GM12878 (cell line): ENCODE results near the gene PCED1B. TPM values are rescaled to one million over a fixed set of nuclear protein-coding genes. Genes with fewer than 3 reads are reported as not detected.
A peak's percentile ranks its signal among the peaks of the same experiment; 100 is the strongest.

ENCODE experiments used
- ATAC-seq: fragments of 200-7000 bp; cut with Tn5 transposase; 3 replicates; pipeline ENCODE4 v1.9.1; 2020; ENCODE audit warnings: mild to moderate bottlenecking, moderate library complexity
- BruUV-seq: library from RNA; stranded (reverse); fragments of 400-500 nt; replicated peaks from 2 replicates; lab custom pipeline; 2021; lab: Mats Ljungman, UMichigan
- CTCF ChIA-PET: fragments of 300-600 bp; sonication (Branson Sonifier 250); formaldehyde crosslinking; extraction: SDS; loops from one replicate; lab custom pipeline; 2021; ENCODE audit warnings: inconsistent platforms; lab: Yijun Ruan, JAX
- POLR2A ChIA-PET: fragments of 350-600 bp; formaldehyde crosslinking; extraction: SDS; loops from one replicate; lab custom pipeline; 2021; ENCODE audit warnings: inconsistent platforms; lab: Charles Lee
- RAD21 ChIA-PET: fragments of 300-600 bp; sonication (Branson Sonifier 250); formaldehyde crosslinking; loops from one replicate; lab custom pipeline; 2023; ENCODE audit warnings: antibody characterized with exemption; ENCODE audit not compliant: unreplicated experiment; lab: Charles Lee
- SMC1A ChIA-PET: fragments of 300-600 bp; sonication (Branson Sonifier 250); formaldehyde crosslinking; loops from one replicate; lab custom pipeline; 2023; ENCODE audit not compliant: unreplicated experiment, uncharacterized antibody; lab: Charles Lee
- DNase-seq: peaks from one replicate; pipeline ENCODE4 v3.0.0-alpha.2; 2011; ENCODE audit warnings: low read depth, low spot score
- FAIRE-seq: peaks from 3 replicates; lab custom pipeline; 2011; peaks lifted over from hg19 to GRCh38; lab: Jason Lieb, UNC
- H2AFZ ChIP-seq: 2 replicates; pipeline ENCODE4 v1.6.0; 2011; ENCODE audit warnings: low read depth, low read length, control low read depth; ENCODE audit not compliant: control insufficient read depth
- H3K27ac ChIP-seq: 2 replicates; pipeline ENCODE4 v1.5.1; 2011; ENCODE audit warnings: control low read depth; ENCODE audit not compliant: control insufficient read depth, insufficient read depth
- H3K27me3 ChIP-seq, 2 experiments: replicated peaks in 1 of 2; 2 replicates each; pipeline versions ENCODE4 v1.6.0 to v1.6.1; 2011; ENCODE audit warnings: low read length in 1 of 2; ENCODE audit not compliant: control insufficient read depth in 2 of 2, insufficient read depth in 2 of 2
- H3K36me3 ChIP-seq, 2 experiments: 2 replicates each; pipeline ENCODE4 v1.5.1; 2011; ENCODE audit warnings: low read length in 1 of 2; ENCODE audit not compliant: control insufficient read depth in 2 of 2, insufficient read depth in 2 of 2
- H3K4me1 ChIP-seq: 2 replicates; pipeline ENCODE4 v1.6.1; 2011; ENCODE audit warnings: mild to moderate bottlenecking, low read length, moderate library complexity, mixed read lengths; ENCODE audit not compliant: control insufficient read depth, insufficient read depth
- H3K4me2 ChIP-seq: 2 replicates; pipeline ENCODE4 v1.6.0; 2011; ENCODE audit warnings: control low read depth; ENCODE audit not compliant: control insufficient read depth, insufficient read depth
- H3K4me3 ChIP-seq: fragments of 200-600 bp; sonication (generic); 2 replicates; pipeline ENCODE4 v1.5.1; 2016
- H3K79me2 ChIP-seq: 2 replicates; pipeline ENCODE4 v1.6.0; 2011; ENCODE audit warnings: low read length; ENCODE audit not compliant: control insufficient read depth, insufficient read depth
- H3K9ac ChIP-seq: 2 replicates; pipeline ENCODE4 v1.8.0; 2011; ENCODE audit warnings: low read length, control low read depth, mixed read lengths; ENCODE audit not compliant: control insufficient read depth, insufficient read depth
- H3K9me3 ChIP-seq: replicated peaks from 3 replicates; pipeline ENCODE4 v1.5.1; 2011; ENCODE audit warnings: mild to moderate bottlenecking, low read length; ENCODE audit not compliant: control insufficient read depth, insufficient read depth
- H4K20me1 ChIP-seq: 2 replicates; pipeline ENCODE4 v1.6.0; 2011; ENCODE audit not compliant: control insufficient read depth, insufficient read depth
- CREM ChIP-seq: IDR thresholded peaks from 2 replicates; pipeline ENCODE4 v1.6.1; 2014; ENCODE audit warnings: antibody characterized with exemption, low read depth
- HDGF ChIP-seq: fragments of 450-650 bp; IDR thresholded peaks from 2 replicates; pipeline ENCODE4 v1.6.1; 2016; ENCODE audit warnings: antibody characterized with exemption
- KAT2A ChIP-seq: conservative IDR thresholded peaks from 2 replicates; pipeline ENCODE4 v1.6.1; 2011; ENCODE audit warnings: low read depth, low read length; ENCODE audit not compliant: control insufficient read depth
- MAX ChIP-seq: IDR thresholded peaks from 2 replicates; pipeline ENCODE4 v1.6.1; 2012; ENCODE audit warnings: low read depth, low read length, improper control_type of control experiment
- NFIC ChIP-seq: IDR thresholded peaks from 2 replicates; pipeline ENCODE4 v1.6.1; 2012; ENCODE audit warnings: low read depth, mild to moderate bottlenecking, inconsistent platforms, low read length, moderate library complexity
- PKNOX1 ChIP-seq: fragments of 450-650 bp; IDR thresholded peaks from 2 replicates; pipeline ENCODE4 v1.6.1; 2016; ENCODE audit warnings: mild to moderate bottlenecking
- POU2F2 ChIP-seq: IDR thresholded peaks from 3 replicates; pipeline ENCODE4 v1.6.1; 2011; ENCODE audit warnings: low read depth, mild to moderate bottlenecking, low read length, borderline replicate concordance
- RUNX3 ChIP-seq: IDR thresholded peaks from 2 replicates; pipeline ENCODE4 v1.6.1; 2012; ENCODE audit warnings: low read length, inconsistent platforms
- SMARCA5 ChIP-seq: fragments of 450-650 bp; IDR thresholded peaks from 2 replicates; pipeline ENCODE4 v1.6.1; 2017; ENCODE audit warnings: mild to moderate bottlenecking
- SMC3 ChIP-seq: IDR thresholded peaks from 2 replicates; pipeline ENCODE4 v1.6.1; 2011; ENCODE audit warnings: low read length, improper control_type of control experiment, borderline replicate concordance
- WGBS: methylation state at CpG from one replicate; pipeline ENCODE4 v1.1.6; 2016; ENCODE audit warnings: low lambda C conversion rate; ENCODE audit not compliant: insufficient replicate concordance, insufficient coverage; ENCODE audit errors: missing lambda C conversion rate; 5-methylcytosine and 5-hydroxymethylcytosine counted together
- in situ Hi-C: fragments of 300-500 bp; cut with MboI; formaldehyde crosslinking; loops from 9 replicates; pipeline ENCODE4 v1.14.3; 2018; ENCODE audit warnings: mixed read lengths
- intact Hi-C: fragments of 100-400 bp; cut with micrococcal nuclease; formaldehyde crosslinking; loops from one replicate; pipeline ENCODE4 v1.14.2; 2022; ENCODE audit not compliant: unreplicated experiment
- polyA plus RNA-seq, 11 experiments: library from polyadenylated mRNA; depleted of rRNA in 4 of 11; unstranded in 6 of 11; stranded (reverse) in 5 of 11; fragments of >200 nt; fragmentation: Nextera tagmentation in 4 of 11; fragmentation: Illumina TruSeq in 1 of 11; extraction: Ambion mirVana in 4 of 11; extraction: Trizol in 1 of 11; gene quantifications; 1 replicate in 1 of 11; 2 replicates in 10 of 11; pipeline versions ENCODE4 v1.2.1 to v1.2.3, GENCODE V29; 2011 to 2016; ENCODE audit warnings: inconsistent platforms in 2 of 11, missing spikeins in 2 of 11, low read depth in 1 of 11
- total RNA-seq, 4 experiments: library from RNA; depleted of rRNA in 3 of 4; stranded (reverse); fragments of >200 nt in 3 of 4; fragmentation: Illumina TruSeq in 1 of 4; extraction: Trizol in 1 of 4; gene quantifications; 2 replicates each; pipeline versions ENCODE4 v1.2.1 to v1.2.3, GENCODE V29; 2013 to 2021
- TF ChIP-seq, protein P1 (sequence below): fragments of 450-650 bp; IDR thresholded peaks from 2 replicates; pipeline ENCODE4 v1.6.1; 2017; ENCODE audit warnings: mild to moderate bottlenecking, moderate library complexity
- TF ChIP-seq, protein P2 (sequence below): fragments of 450-650 bp; IDR thresholded peaks from 2 replicates; pipeline ENCODE4 v1.6.1; 2017; ENCODE audit warnings: borderline replicate concordance
- TF ChIP-seq, protein P3 (sequence below): IDR thresholded peaks from 2 replicates; pipeline ENCODE4 v1.6.1; 2012; ENCODE audit warnings: low read depth, low read length, improper control_type of control experiment

The PCED1B gene
- total and polyA plus RNA-seq, 10 of the 15 experiments (the other 5 are each of a cell fraction or from before 2014, with no cell fraction given), result 0.80 to 8.8 (median 3.0) TPM

GRCh38 chr12:47079468-47079980, at the start of gene PCED1B, which contains the start of gene AMIGO2 (continued):
- TF ChIP-seq PKNOX1 (0 out of 2 replicates have a peak, but pooled peaks have one; percentile 11), KAT2A (no peak), NFIC (no peak), SMC3 (peak; percentile 42; the same call in 1 of the 2 replicates), POU2F2 (no peak)

- no TSS peak for BruUV-seq
- in situ Hi-C loops, result loop anchor here (5.0 to 10.0 kb wide), 2 partner anchors 277 to 655 kb away; no protein-coding TSS in a partner anchor
- TF ChIP-seq, protein P1, sequence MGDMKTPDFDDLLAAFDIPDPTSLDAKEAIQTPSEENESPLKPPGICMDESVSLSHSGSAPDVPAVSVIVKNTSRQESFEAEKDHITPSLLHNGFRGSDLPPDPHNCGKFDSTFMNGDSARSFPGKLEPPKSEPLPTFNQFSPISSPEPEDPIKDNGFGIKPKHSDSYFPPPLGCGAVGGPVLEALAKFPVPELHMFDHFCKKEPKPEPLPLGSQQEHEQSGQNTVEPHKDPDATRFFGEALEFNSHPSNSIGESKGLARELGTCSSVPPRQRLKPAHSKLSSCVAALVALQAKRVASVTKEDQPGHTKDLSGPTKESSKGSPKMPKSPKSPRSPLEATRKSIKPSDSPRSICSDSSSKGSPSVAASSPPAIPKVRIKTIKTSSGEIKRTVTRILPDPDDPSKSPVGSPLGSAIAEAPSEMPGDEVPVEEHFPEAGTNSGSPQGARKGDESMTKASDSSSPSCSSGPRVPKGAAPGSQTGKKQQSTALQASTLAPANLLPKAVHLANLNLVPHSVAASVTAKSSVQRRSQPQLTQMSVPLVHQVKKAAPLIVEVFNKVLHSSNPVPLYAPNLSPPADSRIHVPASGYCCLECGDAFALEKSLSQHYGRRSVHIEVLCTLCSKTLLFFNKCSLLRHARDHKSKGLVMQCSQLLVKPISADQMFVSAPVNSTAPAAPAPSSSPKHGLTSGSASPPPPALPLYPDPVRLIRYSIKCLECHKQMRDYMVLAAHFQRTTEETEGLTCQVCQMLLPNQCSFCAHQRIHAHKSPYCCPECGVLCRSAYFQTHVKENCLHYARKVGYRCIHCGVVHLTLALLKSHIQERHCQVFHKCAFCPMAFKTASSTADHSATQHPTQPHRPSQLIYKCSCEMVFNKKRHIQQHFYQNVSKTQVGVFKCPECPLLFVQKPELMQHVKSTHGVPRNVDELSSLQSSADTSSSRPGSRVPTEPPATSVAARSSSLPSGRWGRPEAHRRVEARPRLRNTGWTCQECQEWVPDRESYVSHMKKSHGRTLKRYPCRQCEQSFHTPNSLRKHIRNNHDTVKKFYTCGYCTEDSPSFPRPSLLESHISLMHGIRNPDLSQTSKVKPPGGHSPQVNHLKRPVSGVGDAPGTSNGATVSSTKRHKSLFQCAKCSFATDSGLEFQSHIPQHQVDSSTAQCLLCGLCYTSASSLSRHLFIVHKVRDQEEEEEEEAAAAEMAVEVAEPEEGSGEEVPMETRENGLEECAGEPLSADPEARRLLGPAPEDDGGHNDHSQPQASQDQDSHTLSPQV, result no peak
- TF ChIP-seq, protein P2, sequence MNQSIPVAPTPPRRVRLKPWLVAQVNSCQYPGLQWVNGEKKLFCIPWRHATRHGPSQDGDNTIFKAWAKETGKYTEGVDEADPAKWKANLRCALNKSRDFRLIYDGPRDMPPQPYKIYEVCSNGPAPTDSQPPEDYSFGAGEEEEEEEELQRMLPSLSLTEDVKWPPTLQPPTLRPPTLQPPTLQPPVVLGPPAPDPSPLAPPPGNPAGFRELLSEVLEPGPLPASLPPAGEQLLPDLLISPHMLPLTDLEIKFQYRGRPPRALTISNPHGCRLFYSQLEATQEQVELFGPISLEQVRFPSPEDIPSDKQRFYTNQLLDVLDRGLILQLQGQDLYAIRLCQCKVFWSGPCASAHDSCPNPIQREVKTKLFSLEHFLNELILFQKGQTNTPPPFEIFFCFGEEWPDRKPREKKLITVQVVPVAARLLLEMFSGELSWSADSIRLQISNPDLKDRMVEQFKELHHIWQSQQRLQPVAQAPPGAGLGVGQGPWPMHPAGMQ, result no peak
- TF ChIP-seq, protein P3, sequence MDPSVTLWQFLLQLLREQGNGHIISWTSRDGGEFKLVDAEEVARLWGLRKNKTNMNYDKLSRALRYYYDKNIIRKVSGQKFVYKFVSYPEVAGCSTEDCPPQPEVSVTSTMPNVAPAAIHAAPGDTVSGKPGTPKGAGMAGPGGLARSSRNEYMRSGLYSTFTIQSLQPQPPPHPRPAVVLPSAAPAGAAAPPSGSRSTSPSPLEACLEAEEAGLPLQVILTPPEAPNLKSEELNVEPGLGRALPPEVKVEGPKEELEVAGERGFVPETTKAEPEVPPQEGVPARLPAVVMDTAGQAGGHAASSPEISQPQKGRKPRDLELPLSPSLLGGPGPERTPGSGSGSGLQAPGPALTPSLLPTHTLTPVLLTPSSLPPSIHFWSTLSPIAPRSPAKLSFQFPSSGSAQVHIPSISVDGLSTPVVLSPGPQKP, result no peak
- TF ChIP-seq HDGF (no peak), MAX (no peak), SMARCA5 (no peak), RUNX3 (no peak), CREM (no peak)
- FAIRE-seq (no peak), DNase-seq (no peak), ATAC-seq (no peak)
- Histone ChIP-seq H3K27ac (no peak overlapping the region), H2AFZ (no peak overlapping the region), H3K4me3 (no peak overlapping the region), H3K4me2 (no peak overlapping the region), H3K36me3 (no peaks in the 10 kb centered on the region), H4K20me1 (no peaks in the 10 kb centered on the region), H3K9me3 (no peaks in the 10 kb centered on the region), H3K9ac (no peak overlapping the region), H3K4me1 (no peaks in the 10 kb centered on the region), H3K27me3 (no peaks in the 10 kb centered on the region; a peak in 1 of 4 replicates), H3K79me2 (no peaks in the 10 kb centered on the region)
- RAD21 ChIA-PET, result no interaction called here
- 66% methylated on average over 2 of the region's 2 CpGs for WGBS
- SMC1A ChIA-PET, result no interaction called here
- intact Hi-C loops, result loop anchor here (1.0 to 10.0 kb wide), 3 partner anchors 365 to 745 kb away; partner anchors contain the start of gene SLC48A1
- CTCF ChIA-PET, result interaction anchor here (0.9 kb wide), 1 partner anchor 8 kb away, joined by 3 read pairs; no protein-coding TSS in a partner anchor
- POLR2A ChIA-PET, result no interaction called here
These were observed 49.5 kb upstream of the PCED1B start for GRCh38 chr12:47029903-47030302.
